ENCODE data around the gene PDHX.

The PDHX gene

GRCh38 chr11:34994854-34995253 is 78.4 kb downstream of the PDHX start:
- no peak for DNase-seq (ENCODE audit: low spot score)

GRCh38 chr11:34996958-34997357 is 80.5 kb downstream of the PDHX start:
- no peak for DNase-seq (ENCODE audit: low spot score)

- peak; percentile 25 for DNase-seq (ENCODE audit: low spot score)
Observed at GRCh38 chr11:34997952-34998528, 81.6 kb downstream of the PDHX start.

GRCh38 chr11:34999453-34999852 is 83.0 kb downstream of the PDHX start:
- no peak for DNase-seq (ENCODE audit: low spot score)

GRCh38 chr11:35003186-35003585 is 86.8 kb downstream of the PDHX start:
- DNase-seq (ENCODE audit: low spot score), result no peak

- DNase-seq (ENCODE audit: low spot score), result no peak
Observed at GRCh38 chr11:35003658-35004057, 87.2 kb downstream of the PDHX start.

- DNase-seq (ENCODE audit: low spot score), result peak; percentile 18
Observed at GRCh38 chr11:35005141-35005780, 88.8 kb downstream of the PDHX start.

- no peak for DNase-seq (ENCODE audit: low spot score)
Observed at GRCh38 chr11:35006389-35007128, 90.1 kb downstream of the PDHX start.

GRCh38 chr11:35007277-35007676 is 90.9 kb downstream of the PDHX start:
- DNase-seq (ENCODE audit: low spot score), result no peak

- DNase-seq (ENCODE audit: low spot score), result peak; percentile 88
Observed at GRCh38 chr11:35009191-35009943, 92.9 kb downstream of the PDHX start.

- DNase-seq (ENCODE audit: low spot score), result no peak
Observed at GRCh38 chr11:35009944-35010342, 93.5 kb downstream of the PDHX start.

- DNase-seq (ENCODE audit: low spot score), result no peak
Observed at GRCh38 chr11:35010654-35011053, 94.2 kb downstream of the PDHX start.

- DNase-seq (ENCODE audit: low spot score), result no peak
Observed at GRCh38 chr11:35011389-35011788, 95.0 kb downstream of the PDHX start.

GRCh38 chr11:35011944-35012343 is 95.5 kb downstream of the PDHX start:
- DNase-seq (ENCODE audit: low spot score), result no peak

GRCh38 chr11:35012467-35013191 is 96.2 kb downstream of the PDHX start:
- DNase-seq (ENCODE audit: low spot score), result no peak

GRCh38 chr11:35013514-35014233 is 97.3 kb downstream of the PDHX start:
- DNase-seq (ENCODE audit: low spot score), result no peak

GRCh38 chr11:35014346-35014745 is 97.9 kb downstream of the PDHX start:
- DNase-seq (ENCODE audit: low spot score), result no peak

GRCh38 chr11:35015621-35016387 is 99.4 kb downstream of the PDHX start:
- DNase-seq (ENCODE audit: low spot score), result no peak

- DNase-seq (ENCODE audit: low spot score), result no peak
Observed at GRCh38 chr11:35016916-35017315, 100.5 kb downstream of the PDHX start.

GRCh38 chr11:35017528-35018342 is 101.3 kb downstream of the PDHX start:
- DNase-seq (ENCODE audit: low spot score), result no peak

All from kidney tubule cell (primary cell).